ENCODE results near the gene TMPRSS15. TPM values are rescaled to one million over a fixed set of nuclear protein-coding genes. Genes with fewer than 3 reads are reported as not detected.
A peak's percentile ranks its signal among the peaks of the same experiment; 100 is the strongest.
"Not testable (repeated sequence)": the region's sequence is repeated elsewhere in the genome, so short reads cannot be mapped to it uniquely, and the experiment has no call there.

The TMPRSS15 gene
- 0.32 TPM in 2 replicates for total RNA-seq (2014; rRNA removed; shearing (Covaris generic))
- 0.04 TPM in 1 of 2 replicates, not detected in the other for polyA plus RNA-seq (2014; cell fraction: nucleus; rRNA removed)

DNA sequence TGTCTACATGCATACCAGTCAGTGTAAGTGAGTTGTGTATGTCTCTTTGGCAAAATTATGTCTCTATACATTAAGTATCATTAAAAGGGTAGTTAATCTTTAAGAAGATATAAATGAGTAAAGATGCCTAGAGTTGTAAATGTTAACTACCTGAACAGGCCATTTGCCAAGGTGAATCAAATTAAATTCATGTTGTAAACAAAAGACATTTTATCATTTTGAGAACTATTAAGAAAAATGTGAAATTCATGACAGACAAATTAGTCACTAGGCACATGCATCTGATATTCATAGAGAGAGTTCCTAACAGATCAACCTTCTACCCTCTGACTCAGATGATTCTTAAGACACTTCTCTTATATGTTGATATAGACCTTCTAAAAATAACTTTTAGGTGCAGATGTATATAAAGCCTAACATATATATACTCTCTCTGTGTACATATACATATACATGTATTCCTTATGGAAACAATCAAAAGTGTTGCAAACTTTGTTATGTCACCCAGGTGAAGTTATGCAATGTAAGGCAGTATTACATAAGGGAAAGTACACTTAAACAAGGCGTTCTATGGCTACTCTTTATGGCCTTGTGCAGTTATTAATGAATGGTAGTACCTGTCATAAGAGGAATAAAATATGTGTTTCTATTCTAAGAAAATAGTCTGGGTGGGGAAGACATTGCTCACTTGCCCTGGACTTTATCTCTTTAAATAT lies at the start of gene TMPRSS15:
Gene TMPRSS15 (minus strand): TSS at position 51 of the 716 bp plus-strand sequence. CDS start 163 bp downstream, outside the sequence.
- no peak for DNase-seq (ENCODE audit: extremely low read depth, low read depth)

DNA sequence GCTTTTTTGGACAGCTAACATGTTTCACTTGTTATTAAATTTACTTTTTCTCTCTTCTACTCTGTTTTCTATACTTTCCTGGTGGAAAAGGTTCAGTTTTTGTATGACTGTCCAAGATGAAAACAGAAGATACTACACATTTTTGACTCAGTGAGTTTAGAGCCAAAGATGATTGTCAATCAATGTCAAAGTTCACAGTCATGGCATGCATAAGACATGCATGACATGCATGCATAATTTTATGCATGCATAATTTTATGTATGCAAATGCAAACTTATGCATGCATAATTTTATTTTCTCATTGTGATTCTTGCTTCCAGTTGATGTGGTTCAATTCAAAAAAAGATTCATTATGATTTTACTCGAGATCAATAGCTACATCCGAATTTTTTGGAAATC lies 48.1 kb upstream of the TMPRSS15 start:
- no peak for DNase-seq (ENCODE audit: extremely low read depth, low read depth)

DNA sequence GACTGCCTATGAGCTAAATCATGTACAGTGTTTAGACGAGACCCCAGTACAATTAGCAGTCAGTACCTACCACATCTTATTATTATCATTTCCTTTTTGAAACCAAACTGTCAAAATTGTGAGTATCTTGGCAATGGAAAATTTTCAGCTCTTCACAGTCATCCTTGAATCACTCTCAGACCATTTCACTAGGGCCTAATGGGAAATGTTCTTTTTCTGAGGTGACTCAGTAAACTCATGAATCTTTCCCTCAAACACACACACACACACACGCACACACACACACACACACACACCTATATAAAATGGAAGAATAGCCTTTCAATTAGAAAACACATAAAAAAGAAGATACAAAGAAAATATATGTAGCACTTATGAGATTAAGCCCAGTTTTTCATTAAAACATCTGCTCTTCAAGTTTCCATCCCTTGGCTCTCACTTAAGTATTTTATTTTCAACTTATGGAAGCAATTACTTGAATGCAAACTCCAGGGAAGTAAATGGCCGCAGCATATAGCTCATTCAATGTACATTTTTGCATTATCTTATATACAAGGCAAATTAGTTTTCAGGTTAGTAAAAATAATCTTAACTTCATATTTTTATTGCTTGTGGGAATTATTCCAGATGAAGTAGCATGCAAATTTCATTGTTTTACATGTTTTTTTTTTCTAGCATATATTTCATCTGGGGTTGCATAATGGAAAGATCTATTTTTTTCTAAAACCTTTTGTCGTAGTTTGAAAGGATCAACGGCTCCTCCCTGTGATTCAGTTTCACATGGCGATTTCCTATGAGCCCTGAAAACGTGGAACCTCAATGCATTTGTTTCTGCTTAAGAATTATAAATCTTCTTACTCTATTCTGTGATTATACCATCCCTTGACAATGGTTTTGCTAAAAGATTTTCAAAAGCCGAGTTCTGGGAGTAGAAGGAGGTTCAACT lies 46.3 kb upstream of the TMPRSS15 start:
- no peak for DNase-seq (ENCODE audit: extremely low read depth, low read depth)

DNA sequence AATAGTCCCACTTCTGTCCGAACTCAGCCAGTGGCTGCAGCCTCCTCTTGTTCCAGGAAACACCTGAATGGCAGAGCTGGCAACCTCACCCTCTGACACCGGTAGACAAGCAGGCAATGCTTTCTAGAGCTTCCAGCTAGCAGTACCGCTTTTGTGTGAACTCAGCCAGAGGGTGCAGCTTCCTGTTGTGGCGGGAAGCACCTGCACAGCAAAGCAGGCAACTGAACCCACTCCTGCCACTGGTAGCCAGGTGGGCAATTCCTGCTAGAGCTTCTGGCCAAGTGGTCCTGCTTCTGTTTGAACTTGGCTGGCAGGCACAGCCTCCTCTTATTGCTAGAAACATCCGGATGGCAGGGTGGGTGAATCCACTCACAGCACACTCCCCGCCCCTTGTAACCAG lies 40.1 kb upstream of the TMPRSS15 start:
- DNase-seq (ENCODE audit: extremely low read depth, low read depth), result no peak

DNA sequence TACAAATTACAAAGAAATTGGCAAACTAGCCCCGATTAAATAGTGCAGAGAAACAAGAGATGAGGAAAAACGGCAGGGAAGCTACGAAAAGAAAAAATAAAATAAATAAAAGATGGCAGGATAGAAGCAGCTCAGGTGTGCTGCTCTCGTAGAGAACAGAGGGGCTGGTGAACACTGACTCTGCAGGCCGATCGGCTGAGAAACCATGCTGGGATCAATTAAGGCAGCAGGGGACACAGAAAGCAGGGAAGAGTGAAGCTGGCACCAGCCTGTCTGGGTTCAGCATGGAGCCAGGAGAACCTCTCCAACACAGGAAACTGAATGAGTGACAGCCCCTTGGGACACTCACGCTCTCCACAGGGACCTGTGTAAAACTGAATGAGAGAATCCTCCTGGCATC lies 39.5 kb upstream of the TMPRSS15 start:
- no peak for DNase-seq (ENCODE audit: extremely low read depth, low read depth)

DNA sequence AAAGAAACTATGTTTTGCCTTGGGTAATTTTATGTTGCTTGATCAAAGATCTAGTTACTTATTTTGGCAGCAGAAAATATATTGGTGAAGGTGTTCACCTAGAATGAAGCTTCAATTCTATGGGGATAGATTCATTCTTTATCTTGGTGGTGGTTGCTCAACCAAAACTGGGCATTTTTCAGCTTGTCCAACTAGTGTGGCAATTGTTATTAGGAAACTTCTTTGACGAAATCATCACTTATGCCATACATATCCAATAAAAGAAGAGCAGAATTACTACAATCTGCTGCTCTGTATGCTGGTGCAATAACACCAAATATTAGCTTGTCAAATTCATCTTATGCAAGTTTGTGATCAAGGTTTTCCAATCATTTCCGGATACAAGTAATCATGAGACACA lies 26.8 kb upstream of the TMPRSS15 start:
- no peak for DNase-seq (ENCODE audit: extremely low read depth, low read depth)

DNA sequence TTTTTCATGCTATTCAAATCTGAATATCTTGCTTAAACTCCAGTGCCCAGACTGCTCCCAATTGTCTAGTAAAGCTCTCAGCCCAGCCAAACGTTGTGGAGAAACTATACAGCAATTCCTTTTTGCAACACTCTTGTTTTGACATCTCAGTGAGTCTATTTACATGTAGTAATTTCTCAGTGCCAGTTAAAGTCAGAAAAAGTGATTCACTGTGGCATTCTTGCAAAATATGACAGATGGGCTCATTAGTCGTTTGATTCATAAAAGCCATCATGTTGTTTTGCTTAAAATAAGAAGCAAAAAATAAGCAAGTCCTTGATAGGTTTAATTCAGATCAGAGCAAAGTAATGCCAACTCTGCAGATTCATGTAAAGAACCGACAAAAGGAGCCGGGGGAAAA lies 20.7 kb upstream of the TMPRSS15 start:
- DNase-seq (ENCODE audit: extremely low read depth, low read depth), result no peak

DNA sequence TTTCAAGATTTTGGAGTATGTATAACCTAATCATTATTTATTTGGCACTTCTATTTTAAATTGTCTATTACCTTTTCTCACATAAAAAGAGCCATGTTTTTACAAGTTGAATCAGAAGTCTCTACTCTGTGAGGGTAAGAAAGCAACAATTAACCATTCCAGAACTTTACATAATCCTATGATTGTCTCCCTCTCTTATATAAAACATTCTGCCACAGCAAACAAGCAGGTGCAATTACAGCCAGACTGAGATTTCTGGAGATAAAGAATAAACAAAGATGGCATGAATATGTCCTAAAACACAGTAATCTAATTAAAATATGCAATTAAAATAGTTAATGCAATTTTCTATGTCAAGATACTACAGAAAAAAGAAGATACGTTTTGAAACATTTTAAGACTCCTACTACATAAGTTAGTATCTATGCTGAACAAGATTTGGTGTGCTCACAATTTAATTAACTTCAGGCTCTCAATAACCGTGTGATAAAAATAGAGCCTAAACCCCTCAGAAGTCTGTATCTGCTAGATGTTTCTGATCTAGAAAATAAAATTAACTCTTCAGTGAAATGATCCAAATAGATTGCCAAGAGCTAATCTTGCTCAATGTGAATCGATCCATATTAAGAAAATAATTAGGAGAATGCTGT lies 13.7 kb upstream of the TMPRSS15 start:
- DNase-seq (ENCODE audit: extremely low read depth, low read depth), result no peak

DNA sequence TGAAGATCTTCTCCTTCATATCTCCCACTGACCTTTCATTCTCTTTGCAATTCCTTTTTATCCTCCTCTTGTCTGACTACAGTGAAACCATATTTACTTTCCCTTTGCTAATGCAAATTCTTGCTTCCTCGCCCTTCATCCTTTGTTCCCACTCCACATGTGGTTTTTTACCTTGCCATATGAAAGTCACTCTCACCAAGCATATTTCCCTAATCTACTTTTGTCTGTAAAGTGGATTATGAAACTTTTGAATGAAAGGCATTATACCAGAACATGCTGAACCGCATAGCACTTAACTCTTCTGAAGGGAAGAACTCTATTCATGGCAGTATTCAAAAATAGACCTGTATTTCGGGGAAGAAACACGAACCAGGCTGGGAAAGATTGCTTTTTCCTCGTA lies 8.0 kb upstream of the TMPRSS15 start:
- no peak for DNase-seq (ENCODE audit: extremely low read depth, low read depth)

DNA sequence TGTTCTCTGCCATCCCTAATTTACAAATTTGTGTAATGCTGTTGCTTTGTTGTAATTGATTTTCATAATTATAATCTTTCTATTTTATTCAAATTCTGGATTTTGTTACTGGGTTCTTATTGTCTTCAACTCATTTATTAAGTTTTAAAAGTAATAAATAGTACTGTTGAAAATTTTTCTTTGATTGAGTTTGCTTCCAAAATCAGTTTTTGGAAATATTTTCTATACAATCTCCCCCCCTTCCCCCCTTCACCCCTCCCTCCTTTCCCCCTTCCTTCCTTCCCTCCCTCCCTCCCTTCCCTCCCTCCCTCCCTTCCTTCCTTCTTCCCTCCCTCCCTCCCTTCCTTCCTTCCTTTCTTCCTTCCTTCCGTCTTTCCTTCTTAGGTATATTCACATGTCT lies 6.0 kb upstream of the TMPRSS15 start:
- no peak for DNase-seq (ENCODE audit: extremely low read depth, low read depth)

DNA sequence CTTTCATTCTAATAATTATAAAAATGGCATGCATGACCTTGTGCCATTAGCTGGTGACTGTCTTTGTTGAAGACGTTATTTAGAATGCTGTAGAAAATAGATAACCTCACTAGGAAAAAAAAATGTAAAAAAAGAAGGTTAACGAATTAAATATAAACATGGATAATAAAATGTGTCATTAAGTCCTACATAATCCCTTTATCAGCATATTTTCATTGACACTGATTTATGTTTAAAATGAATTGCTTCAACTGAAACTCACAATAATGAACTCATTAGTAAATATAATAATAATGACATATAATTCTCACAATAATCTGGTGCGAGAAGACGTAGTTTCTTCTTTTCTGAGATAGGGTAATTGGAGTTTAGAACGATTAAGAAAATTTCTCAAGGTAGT lies 4.7 kb downstream of the TMPRSS15 start:
- DNase-seq (ENCODE audit: extremely low read depth, low read depth), result no peak

DNA sequence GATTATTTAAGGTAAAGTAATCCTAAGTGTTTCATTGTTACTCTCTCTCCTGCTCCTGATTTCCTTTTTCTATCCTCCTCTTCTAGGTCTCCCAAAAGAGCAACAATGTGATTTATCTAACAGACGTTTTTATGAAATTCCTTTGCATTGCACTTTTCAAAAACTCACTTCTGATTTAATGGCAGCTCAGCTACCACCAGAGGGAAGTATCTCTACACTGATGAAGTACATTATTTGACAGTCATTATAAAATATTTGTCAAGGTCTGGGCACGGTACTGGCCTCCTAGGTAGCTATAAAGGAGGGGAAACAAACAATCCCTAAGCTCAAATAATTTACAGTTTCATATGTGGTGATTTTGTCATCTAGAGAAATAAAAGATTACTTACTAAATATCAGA lies 15.6 kb downstream of the TMPRSS15 start:
- no peak for DNase-seq (ENCODE audit: extremely low read depth, low read depth)

DNA sequence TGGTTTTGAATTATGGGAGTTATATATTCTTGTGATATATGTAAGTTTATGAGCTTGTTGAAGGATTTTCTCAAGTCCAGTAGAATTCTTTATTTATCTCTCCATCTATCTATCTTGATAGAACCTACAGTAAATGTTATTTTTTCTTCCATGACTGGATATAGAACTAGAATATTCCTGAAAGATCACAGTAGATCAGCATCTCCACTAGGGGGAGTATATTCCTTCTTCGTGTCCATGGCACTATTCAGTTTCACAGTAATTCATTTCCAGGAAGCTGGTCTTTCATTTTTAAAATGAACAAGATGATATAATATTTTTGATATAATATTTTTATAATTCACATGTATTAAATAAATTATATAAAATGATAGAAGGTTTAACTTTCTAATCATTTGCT lies 18.8 kb downstream of the TMPRSS15 start:
- DNase-seq (ENCODE audit: extremely low read depth, low read depth), result peak; percentile 18

DNA sequence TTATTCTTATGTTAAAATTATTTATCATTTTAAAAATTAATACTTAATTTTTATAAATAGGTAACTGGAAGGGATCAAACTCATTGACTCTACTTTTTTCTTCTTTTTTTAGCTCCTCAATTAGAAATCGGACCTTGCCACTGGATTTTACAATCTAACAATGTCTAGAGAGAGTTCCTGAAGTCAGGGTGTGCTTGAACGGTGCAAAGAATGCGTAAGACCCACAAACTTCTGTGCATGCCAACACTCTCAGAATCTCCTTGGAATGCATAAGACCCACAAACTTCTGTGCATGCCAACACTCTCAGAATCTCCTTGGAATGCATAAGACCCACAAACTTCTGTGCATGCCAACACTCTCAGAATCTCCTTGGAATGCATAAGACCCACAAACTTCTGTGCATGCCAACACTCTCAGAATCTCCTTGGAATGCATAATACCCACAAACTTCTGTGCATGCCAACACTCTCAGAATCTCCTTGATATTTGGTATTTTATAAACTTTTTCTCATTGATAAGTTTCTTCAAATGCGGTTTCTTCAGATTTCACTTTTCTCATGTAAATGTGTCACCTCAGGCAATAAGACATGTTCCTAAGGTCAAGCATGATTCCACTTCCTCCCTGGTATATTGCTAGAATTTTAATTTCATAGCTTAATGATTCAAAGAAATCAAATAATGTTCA lies 20.5 kb downstream of the TMPRSS15 start:
- not testable (repeated sequence) for DNase-seq (ENCODE audit: extremely low read depth, low read depth)

DNA sequence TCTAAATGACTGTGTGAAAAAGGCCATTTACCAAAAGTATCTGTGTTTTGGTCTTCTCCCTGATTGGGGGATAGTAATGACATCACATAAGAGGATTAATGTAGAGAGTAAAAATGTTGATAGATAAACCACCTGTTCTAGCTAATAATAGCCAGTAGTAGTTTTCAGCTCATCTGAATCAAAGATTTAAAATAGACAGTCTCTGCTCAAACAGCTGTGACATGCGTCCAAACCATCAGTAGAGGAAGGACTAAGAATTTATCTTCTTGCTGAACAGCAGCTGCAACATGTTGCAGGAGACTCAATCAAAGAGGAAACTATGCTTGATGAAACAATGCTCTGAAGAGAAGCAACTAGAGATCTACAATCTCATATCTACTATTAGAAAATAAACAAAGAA lies 21.4 kb downstream of the TMPRSS15 start:
- no peak for DNase-seq (ENCODE audit: extremely low read depth, low read depth)

DNA sequence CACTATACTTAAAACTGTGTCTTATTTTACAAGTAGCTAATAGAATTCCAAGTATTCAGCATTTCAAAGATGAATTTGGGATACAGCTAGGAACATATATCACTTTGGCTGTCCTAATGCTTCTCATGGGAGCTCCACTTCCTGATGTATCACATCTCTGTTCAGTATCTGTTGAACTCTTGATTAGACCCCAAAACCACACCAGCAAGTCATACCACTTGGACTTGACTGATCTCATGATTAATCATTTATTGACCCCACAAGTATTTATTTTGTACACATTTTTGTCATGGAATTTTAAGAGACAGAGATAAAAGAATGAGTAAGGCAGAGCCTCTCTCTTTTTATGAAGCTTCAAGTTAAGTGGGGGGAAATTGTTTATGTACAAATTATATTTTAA lies 30.0 kb downstream of the TMPRSS15 start:
- no peak for DNase-seq (ENCODE audit: extremely low read depth, low read depth)

DNA sequence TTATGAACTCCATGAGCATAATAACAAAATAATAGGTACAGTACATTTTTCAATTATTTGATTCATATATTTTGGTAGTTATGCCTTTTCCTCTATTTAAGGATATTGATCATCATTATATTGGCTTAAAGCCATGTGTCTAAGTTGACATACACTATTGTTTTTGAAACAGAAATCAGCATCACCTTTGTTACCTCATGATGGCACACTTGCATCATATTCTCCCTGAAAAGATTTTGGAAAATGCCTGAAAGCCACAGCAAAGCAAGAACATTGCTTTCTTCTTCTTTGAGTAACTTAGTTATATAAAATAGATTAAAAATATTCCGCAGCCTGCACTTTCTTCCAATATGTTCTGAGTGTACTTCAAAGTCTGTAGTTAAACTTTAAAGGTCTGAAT lies 33.3 kb downstream of the TMPRSS15 start:
- no peak for DNase-seq (ENCODE audit: extremely low read depth, low read depth)

DNA sequence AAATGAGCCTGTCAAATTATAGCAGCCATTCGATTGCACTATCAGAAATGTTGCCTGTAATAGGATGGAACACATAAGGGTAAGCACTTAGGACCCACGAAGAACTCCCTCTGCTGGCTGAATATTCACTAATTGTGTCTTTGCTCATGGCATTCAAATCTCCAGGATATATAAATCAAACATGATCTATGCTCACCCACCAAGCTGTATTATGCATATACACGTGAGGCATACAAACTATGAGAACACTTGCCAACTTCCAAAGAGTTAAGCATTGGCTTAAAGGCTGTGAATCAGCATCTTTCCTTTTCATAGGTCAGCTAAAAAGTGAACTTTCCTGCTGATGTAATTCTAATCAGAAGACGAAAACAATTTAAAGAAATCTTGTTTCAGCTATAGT lies 34.5 kb downstream of the TMPRSS15 start:
- DNase-seq (ENCODE audit: extremely low read depth, low read depth), result peak; percentile 44

DNA sequence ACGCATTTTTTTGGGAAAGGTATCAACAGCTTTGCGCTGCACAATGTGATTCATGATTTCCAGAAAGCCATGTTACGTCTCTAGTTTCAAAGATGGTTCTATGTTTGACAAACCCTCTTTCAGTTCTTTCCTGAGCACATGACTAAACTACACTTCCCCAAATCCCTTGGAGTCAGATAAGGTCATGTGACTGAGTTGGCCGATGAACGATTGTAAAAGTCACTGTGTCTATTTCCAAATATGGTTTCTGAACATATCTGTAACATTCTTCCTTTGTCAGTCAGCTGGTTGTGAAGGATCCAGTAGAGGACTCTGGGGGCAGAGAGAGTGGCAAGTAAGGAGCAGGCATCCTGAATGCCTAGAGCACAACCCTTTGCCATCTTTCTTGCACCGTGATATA lies 35.4 kb downstream of the TMPRSS15 start:
- no peak for DNase-seq (ENCODE audit: extremely low read depth, low read depth)

DNA sequence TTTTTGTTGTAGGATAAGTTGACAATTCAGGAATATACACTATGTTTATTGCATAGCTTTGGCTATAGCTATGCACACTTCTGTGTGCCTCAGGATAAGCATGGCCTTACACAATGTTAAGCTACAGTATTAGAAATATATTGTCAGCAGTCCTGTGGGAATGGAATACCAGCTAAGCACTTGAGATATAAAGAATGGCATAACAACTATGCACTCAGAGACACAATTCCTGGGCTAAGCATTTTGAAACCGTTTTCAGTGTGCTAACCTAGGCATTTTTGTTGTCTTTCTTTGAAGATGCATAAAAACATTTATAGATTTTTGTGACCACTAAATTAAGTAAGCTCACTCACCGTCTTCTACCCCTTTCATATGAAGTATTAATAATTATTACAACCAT lies 46.8 kb downstream of the TMPRSS15 start:
- no peak for DNase-seq (ENCODE audit: extremely low read depth, low read depth)

DNA sequence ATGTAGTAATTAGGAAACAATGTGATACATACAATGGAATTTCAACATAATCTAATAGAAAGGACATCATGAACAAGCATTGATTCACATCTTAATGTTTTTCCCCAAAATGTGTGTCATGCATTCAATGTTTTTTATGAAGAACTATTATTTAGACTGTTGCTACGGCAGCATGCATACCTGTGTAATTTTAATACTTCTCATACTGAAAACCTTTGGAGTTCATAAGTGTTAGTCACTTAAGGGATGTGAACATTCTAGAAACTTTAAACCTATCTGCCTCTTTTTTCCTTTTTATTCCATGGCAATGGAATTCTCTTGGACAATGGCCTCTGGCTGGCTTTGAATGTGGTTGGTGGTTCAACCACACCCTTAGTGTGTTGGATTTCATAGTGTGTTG lies 48.6 kb downstream of the TMPRSS15 start:
- no peak for DNase-seq (ENCODE audit: extremely low read depth, low read depth)
